ENCODE measurements around the gene PHC2. TPM values are rescaled to one million over a fixed set of nuclear protein-coding genes. Genes with fewer than 3 reads are reported as not detected.

PHC2 gene
- total RNA-seq, 1 experiment from 2014 or later, result 245 TPM

- peak; percentile 41 for DNase-seq (ENCODE audit: low read depth)
Observed at GRCh38 chr1:33454646-33455282, 23.9 kb upstream of the PHC2 start.

GRCh38 chr1:33446590-33446989 is 15.7 kb upstream of the PHC2 start:
- DNase-seq (ENCODE audit: low read depth), result no peak

- DNase-seq (ENCODE audit: low read depth), result no peak
Observed at GRCh38 chr1:33445108-33445507, 14.2 kb upstream of the PHC2 start.

- no peak for DNase-seq (ENCODE audit: low read depth)
Observed at GRCh38 chr1:33443705-33444180, 12.8 kb upstream of the PHC2 start.

GRCh38 chr1:33443080-33443704 is 12.3 kb upstream of the PHC2 start:
- DNase-seq (ENCODE audit: low read depth), result peak; percentile 86

GRCh38 chr1:33442141-33442540 is 11.2 kb upstream of the PHC2 start:
- peak; percentile 93 for DNase-seq (ENCODE audit: low read depth)

- no peak for DNase-seq (ENCODE audit: low read depth)
Observed at GRCh38 chr1:33441088-33441745, 10.3 kb upstream of the PHC2 start.

GRCh38 chr1:33439662-33440061 is 8.8 kb upstream of the PHC2 start:
- DNase-seq (ENCODE audit: low read depth), result no peak

GRCh38 chr1:33438364-33439160 is 7.7 kb upstream of the PHC2 start:
- DNase-seq (ENCODE audit: low read depth), result no peak

- DNase-seq (ENCODE audit: low read depth), result peak; percentile 69
Observed at GRCh38 chr1:33436557-33437285, 5.8 kb upstream of the PHC2 start.

- DNase-seq (ENCODE audit: low read depth), result peak; percentile 99
Observed at GRCh38 chr1:33435096-33435820, 4.4 kb upstream of the PHC2 start.

GRCh38 chr1:33434363-33434750 is 3.5 kb upstream of the PHC2 start:
- DNase-seq (ENCODE audit: low read depth), result no peak

GRCh38 chr1:33433509-33434362 is 2.8 kb upstream of the PHC2 start:
- peak; percentile 100 for DNase-seq (ENCODE audit: low read depth)

- no peak for DNase-seq (ENCODE audit: low read depth)
Observed at GRCh38 chr1:33429856-33430691, 821 bp downstream of the PHC2 start.

- DNase-seq (ENCODE audit: low read depth), result no peak
Observed at GRCh38 chr1:33429332-33429731, 1.6 kb downstream of the PHC2 start.

GRCh38 chr1:33428661-33429060 is 2.2 kb downstream of the PHC2 start:
- DNase-seq (ENCODE audit: low read depth), result no peak

- no peak for DNase-seq (ENCODE audit: low read depth)
Observed at GRCh38 chr1:33426916-33427315, 4.0 kb downstream of the PHC2 start.

- DNase-seq (ENCODE audit: low read depth), result no peak
Observed at GRCh38 chr1:33425900-33426299, 5.0 kb downstream of the PHC2 start.

- peak; percentile 59 for DNase-seq (ENCODE audit: low read depth)
Observed at GRCh38 chr1:33424610-33425009, 6.3 kb downstream of the PHC2 start.

Measured in LHCN-M2 (cell line).